GM03348 (cell line): ENCODE measurements around the gene LOXL3.

Source experiments
- DNase-seq: peaks from one replicate; pipeline ENCODE4 v3.0.0; 2012; ENCODE audit warnings: low spot score

Gene LOXL3

GRCh38 chr2:74507145-74507925 lies 46.4 kb downstream of the LOXL3 start, which contains the start of gene PCGF1:
Gene PCGF1, minus strand, starts transcription at chr2:74507695. Its CDS starts 27 bp downstream, at chr2:74507668.
- peak; percentile 98 for DNase-seq

DNA sequence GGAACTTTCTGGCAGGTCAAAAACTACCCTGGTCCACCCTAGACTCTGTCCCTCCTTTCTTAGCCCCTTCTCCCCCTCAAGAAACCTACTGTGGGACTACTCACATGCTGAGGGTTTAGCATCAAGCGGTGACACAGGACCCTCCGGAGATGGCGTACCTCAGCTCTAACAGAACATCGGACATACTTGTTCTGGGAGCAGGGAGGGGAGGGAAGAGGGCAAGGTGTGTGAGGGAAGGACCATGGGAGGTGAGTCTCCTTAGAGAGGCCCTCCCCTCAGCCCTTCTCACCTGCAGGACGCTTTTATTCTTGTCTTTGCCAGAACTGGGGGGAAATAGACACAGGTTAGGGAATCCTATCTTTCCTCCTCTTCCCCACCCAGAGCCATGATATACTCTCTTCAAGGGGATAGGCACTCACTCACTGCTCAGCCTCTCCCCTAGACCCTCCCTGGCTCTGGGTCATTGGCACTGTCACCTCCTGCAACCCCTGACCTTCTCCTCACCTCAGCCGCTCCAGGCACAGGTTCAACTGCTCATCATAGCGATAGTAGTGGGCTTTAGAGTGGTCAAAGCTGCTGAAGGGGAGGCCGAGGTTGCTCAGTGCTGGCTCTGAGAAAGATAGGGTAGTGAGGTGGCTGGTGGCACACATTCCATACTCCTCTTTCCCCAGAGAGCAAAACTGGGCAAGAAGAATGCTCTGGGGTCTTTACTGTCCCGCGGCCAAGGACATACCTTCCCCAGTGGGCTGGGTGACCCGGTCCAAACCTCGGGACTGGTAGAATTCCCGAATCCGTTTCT lies 48.1 kb downstream of the LOXL3 start:
- DNase-seq: no peak

DNA sequence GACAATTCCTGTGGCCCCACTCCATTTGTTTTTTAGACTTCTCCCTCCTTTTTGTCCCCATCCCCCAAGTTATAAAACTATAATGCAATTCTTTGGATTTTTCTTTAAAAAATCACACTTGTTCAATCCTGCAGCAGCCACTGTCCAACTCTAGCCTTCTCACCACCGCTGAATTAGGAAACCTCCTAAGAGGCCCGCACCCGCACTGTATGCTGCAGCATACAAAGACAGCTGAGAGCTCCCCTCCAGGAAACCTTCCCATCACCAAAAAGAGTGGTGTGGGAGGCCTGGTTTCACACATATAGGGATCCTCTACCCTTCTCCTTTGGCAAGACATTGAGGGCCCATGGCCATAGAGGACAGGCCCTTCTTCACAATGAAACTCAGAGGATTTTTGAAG lies 49.2 kb downstream of the LOXL3 start:
- no peak for DNase-seq

GRCh38 chr2:74503506-74504475 lies 50.0 kb downstream of the LOXL3 start:
- no peak for DNase-seq

GRCh38 chr2:74502720-74503505 lies 50.8 kb downstream of the LOXL3 start:
- peak; percentile 91 for DNase-seq

GRCh38 chr2:74502147-74502719 lies 51.5 kb downstream of the LOXL3 start:
- peak; percentile 27 for DNase-seq

DNA sequence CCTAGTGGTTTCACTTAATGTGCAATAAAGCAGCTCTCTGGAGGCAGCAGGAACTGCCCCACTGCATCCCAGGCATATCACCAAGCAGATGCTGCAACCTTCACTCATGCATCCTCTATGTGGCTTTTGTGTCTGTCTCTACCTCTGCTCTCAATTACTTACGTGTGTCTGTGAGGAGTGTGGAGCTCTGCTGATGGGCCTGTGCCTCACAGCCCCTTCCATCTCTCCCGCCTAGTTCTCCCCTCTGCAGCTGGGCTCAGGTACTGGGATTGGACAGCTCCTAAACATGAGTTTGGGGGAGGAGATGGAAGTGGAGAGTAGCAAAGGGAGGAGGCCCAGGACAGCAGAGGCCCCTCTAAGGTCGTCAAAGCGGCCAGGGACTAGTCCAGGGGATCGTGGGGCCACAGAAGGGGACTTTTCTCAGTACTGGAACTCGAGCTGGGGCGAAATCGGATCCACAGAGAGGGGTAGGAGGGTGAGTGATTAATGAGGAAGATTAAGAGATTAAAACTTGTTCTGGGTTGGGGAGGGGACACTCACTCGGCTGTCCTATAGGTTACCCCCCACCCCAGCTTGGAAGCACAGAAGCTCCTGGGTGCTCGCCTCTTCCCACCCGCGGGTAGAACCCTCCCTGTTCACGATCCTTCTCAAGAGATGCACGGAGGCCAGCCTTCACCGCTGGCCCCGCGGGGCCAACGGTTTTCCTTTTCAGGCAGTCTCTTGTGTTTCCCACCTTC lies 52.2 kb downstream of the LOXL3 start:
- no peak for DNase-seq

- DNase-seq: no peak
Measured at GRCh38 chr2:74500578-74500946, 53.2 kb downstream of the LOXL3 start.

- no peak for DNase-seq
Measured at GRCh38 chr2:74499940-74500577, 53.7 kb downstream of the LOXL3 start.

DNA sequence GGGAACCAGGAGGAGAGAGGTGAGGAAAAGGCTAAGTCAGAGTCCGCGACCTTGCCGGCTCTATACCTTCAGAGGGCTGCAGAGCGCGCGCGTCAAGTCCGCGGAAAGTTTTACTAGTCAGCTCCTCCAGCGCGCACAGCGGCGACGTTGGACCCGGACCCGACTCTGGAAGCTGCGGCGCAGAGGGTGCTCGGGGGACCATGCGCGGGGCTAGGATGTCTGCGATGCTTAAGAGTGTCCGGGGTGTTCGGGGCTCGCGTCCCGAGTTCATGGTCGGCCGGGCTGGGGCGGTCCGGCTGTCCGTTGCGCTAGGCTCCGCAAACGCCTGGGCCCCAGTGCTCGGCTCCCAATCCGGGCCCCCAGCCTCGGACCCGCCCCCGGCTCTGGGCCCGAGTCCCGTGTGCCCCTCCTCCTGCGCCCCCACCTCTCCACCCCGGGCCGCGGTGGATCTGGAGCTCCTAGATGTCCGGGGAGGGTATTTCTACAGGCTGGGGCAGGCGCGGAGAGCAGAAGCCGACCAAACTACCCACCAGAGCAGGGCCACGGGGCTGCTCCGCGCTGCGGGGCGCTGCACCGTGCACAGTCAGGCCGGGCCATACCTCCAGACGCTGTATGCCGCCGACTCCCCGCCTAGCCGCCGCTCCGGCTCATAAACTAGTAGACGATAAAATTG lies 54.3 kb downstream of the LOXL3 start, which contains the start of gene LBX2:
Gene LBX2 (minus strand): TSS at position 337 of the 673 bp plus-strand sequence. CDS start 66 bp downstream, at position 271.
- peak; percentile 31 for DNase-seq

GRCh38 chr2:74498500-74499266 lies 55.1 kb downstream of the LOXL3 start:
- peak; percentile 31 for DNase-seq

- DNase-seq: peak; percentile 30
Measured at GRCh38 chr2:74497777-74498499, 55.8 kb downstream of the LOXL3 start.

DNA sequence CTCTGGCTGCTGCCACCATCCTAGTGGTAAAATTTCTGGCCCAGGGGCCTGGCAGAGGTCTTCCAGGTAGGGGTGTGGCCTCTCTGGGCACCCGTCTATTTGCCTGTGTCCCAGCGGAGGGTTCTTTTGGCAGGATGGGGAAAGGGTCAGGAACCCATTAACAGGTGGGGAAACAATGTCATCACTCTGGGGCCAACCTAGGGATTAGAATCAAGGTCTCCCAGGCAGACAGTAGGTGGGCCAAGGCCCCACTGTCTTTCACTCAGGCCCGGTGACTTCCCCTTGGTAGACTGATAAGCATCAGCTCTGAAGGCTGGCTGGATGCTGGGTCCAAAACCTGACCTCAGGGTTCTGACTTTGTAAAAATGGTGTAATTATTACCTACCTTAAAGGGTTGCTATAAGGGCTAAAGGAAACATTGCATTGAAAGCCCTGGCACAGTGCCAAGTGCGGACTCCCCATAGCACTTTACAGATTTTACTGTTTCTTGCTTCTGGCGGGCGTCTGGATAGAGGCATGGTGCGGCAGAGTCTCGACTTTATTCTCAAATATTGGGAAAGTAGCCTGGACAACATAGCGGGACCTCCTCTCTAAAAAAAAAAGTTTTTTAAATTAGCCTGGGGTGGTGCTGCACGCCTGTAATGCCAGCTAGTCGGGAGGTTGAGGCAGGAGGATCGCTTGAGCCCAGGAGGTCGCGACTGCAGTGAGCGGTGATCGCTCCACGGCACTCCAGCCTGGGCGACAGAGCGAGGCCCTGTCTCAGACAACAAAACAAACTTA lies 56.6 kb downstream of the LOXL3 start:
- DNase-seq: no peak

GRCh38 chr2:74495440-74495839 lies 58.3 kb downstream of the LOXL3 start:
- no peak for DNase-seq

DNA sequence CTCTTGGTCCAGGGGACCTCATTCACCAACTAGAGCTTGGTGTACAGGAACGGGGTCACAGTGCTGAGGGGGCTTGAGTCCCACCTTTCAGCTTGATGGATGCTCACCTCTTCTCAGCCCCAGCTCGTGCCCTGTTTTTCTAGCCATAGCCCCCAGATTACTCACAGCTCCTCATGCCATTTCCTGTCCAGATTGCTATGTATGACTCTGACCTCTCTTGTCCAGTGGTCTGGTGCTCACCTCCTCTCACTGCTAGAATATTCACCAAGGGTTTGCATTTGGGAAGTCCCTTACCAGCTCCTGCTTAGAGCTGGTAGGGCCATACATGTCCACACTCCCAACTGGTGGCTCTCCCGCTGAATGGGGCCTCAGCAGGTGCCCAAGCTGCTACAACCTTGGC lies 60.2 kb downstream of the LOXL3 start:
- DNase-seq: no peak

GRCh38 chr2:74491648-74492544 lies 61.8 kb downstream of the LOXL3 start:
- DNase-seq: no peak
